NB4 (cell line): ENCODE data around the gene RIMS1.

Experiments
- MYC ChIP-seq: IDR thresholded peaks from 2 replicates; pipeline ENCODE4 v1.6.1; 2011; ENCODE audit warnings: low read depth, low read length
- POLR2A ChIP-seq: IDR thresholded peaks from 2 replicates; pipeline ENCODE4 v1.6.1; 2011; ENCODE audit warnings: mild to moderate bottlenecking; ENCODE audit not compliant: insufficient read length; ENCODE audit errors: extremely low read depth
- TF ChIP-seq, protein P1 (sequence below): IDR thresholded peaks from one replicate; pipeline ENCODE4 v1.5.1; 2012; ENCODE audit warnings: low read depth, low read length
- TF ChIP-seq, protein P2 (sequence below): IDR thresholded peaks from 2 replicates; pipeline ENCODE4 v1.6.1; 2011; ENCODE audit warnings: low read depth, low read length

DNA sequence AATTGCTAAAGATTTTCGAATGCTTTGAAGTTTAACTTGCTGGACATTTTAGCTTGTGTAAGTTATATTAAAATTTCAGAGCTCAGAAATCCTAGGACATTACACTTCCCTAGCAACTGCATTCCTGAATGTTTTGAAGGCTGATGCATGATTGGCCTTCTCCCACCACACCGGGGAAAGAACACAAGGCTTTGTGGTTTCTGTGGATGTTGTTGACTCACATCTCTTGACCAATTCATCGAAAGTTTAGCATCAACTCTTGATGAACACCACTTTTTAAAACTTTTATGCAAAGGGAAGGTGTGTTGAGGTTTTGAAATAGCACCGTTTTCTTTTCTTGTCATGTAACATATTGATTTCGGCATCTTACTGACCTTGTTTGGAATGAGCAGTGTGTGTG is 81.1 kb downstream of the RIMS1 start:
- TF ChIP-seq, protein P1, sequence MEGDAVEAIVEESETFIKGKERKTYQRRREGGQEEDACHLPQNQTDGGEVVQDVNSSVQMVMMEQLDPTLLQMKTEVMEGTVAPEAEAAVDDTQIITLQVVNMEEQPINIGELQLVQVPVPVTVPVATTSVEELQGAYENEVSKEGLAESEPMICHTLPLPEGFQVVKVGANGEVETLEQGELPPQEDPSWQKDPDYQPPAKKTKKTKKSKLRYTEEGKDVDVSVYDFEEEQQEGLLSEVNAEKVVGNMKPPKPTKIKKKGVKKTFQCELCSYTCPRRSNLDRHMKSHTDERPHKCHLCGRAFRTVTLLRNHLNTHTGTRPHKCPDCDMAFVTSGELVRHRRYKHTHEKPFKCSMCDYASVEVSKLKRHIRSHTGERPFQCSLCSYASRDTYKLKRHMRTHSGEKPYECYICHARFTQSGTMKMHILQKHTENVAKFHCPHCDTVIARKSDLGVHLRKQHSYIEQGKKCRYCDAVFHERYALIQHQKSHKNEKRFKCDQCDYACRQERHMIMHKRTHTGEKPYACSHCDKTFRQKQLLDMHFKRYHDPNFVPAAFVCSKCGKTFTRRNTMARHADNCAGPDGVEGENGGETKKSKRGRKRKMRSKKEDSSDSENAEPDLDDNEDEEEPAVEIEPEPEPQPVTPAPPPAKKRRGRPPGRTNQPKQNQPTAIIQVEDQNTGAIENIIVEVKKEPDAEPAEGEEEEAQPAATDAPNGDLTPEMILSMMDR = no peak
- TF ChIP-seq POLR2A (no peak), MYC (no peak)
- TF ChIP-seq, protein P2, sequence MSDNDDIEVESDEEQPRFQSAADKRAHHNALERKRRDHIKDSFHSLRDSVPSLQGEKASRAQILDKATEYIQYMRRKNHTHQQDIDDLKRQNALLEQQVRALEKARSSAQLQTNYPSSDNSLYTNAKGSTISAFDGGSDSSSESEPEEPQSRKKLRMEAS = no peak
